ENCODE data around the gene IMPA2. TPM values are rescaled to one million over a fixed set of nuclear protein-coding genes. Genes with fewer than 3 reads are reported as not detected.

IMPA2 gene
- total RNA-seq, 4 donors from 2014 or later = 50.1 to 290 (median 84.6) TPM

DNA sequence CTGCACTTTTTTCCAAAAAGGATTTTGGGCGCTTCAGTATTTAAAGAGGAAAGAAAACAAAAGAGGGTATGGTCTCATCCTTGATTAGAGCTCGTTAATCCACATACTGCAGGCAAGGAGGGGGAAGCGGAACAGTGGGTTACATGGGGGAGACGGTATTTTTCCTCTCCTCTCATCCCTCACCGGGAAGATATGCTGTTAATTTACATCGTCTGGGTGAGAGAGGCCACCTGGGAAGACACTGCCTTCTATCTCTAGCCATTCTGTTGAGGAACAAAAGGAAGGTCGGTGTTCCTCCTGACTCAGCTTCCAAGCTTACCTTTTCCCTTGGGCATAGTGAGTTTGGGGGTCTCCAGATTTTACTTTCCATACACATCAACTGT is 52.3 kb downstream of the IMPA2 start:
- intact Hi-C loops (cut with DNase I; ENCODE audit: low total_unique reads) (no loop called here), in situ Hi-C loops (cut with MboI; ENCODE audit: low pct_ligation_motif_present in 1 of 4, low pct_unique_long_range_greater_than_20kb in 1 of 4, low sequenced_read_pairs in 3 of 4) (loop anchor here (10.0 to 25.0 kb wide), 4 partner anchors 89 to 299 kb away; no protein-coding TSS in a partner anchor)
- Histone ChIP-seq H3K27me3 (no peaks in the 10 kb centered on the region), H3K9me3 (no peaks in the 10 kb centered on the region), H3K4me1 (peaks cover 0 to 19% (median 7%) of the 10 kb centered on the region in 4 donors), H3K4me3 (no peak overlapping the region), H3K36me3 (peaks cover 0 to 2% (median 0%) of the 10 kb centered on the region in 4 donors), H3K27ac (no peak overlapping the region)
- 86 to 90% methylated on average over 5 to 7 of the region's 7 CpGs for WGBS, 2 donors (ENCODE audit: low coverage in 1 of 2)
- DNase-seq = no peak
- TF ChIP-seq POLR2AphosphoS5 (IDR thresholded peaks at IDR 0.05) (no peak), EP300 (IDR thresholded peaks at IDR 0.05; ENCODE audit: low read depth) (no peak), POLR2A (IDR thresholded peaks at IDR 0.05) (no peak)
- TF ChIP-seq, protein P1, sequence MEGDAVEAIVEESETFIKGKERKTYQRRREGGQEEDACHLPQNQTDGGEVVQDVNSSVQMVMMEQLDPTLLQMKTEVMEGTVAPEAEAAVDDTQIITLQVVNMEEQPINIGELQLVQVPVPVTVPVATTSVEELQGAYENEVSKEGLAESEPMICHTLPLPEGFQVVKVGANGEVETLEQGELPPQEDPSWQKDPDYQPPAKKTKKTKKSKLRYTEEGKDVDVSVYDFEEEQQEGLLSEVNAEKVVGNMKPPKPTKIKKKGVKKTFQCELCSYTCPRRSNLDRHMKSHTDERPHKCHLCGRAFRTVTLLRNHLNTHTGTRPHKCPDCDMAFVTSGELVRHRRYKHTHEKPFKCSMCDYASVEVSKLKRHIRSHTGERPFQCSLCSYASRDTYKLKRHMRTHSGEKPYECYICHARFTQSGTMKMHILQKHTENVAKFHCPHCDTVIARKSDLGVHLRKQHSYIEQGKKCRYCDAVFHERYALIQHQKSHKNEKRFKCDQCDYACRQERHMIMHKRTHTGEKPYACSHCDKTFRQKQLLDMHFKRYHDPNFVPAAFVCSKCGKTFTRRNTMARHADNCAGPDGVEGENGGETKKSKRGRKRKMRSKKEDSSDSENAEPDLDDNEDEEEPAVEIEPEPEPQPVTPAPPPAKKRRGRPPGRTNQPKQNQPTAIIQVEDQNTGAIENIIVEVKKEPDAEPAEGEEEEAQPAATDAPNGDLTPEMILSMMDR (IDR thresholded peaks at IDR 0.05) = no peak

DNA sequence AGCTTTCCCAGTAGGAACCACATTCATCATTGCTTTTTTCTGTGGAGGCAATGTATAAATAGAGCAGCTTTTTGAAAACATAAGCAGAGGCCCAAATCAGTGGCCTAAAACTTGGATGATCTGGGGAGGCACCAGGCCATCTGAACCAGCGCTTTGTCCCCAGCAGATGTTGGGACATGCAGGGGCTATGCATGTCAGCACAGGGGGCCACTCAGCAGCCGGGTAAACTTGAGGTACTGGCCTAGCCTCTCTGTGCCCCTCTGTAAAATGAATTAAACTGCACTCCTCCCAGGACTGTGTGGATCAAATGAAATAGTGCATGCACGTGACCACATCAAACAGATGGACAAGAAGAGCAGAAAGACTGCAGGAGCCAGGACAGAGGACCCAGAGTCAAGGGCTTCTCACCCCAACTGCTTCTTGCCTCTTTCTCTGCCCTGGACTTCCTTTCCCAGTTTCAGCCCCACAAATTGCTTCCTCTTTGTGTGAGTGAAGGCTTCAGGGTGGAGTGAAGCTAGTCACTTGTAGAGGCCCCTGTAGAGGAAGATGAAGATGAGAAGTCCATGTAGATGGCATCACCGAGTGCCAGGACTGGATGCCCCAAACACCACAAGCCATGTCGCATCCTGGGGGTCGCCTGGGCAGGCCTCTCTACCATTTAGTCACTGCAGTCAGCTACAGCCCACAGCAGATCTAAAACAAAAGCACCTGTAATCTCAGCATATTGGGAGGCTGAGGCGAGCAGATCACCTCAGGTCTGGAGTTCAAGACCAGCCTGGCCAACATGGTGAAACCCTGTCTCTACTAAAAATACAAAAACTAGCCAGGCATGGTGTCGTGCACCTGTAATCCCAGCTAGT is 53.2 kb downstream of the IMPA2 start:
- H3K27ac ChIP-seq = no peak overlapping the region
- H3K4me1 ChIP-seq = peaks cover 0 to 21% (median 11%) of the 10 kb centered on the region in 4 donors
- H3K27me3 ChIP-seq = no peaks in the 10 kb centered on the region
- no peak for DNase-seq
- no peak overlapping the region for H3K4me3 ChIP-seq
- WGBS, 2 donors (ENCODE audit: low coverage in 1 of 2) = 83 to 90% methylated on average over 2 to 8 of the region's 8 CpGs
- no peaks in the 10 kb centered on the region for H3K36me3 ChIP-seq
- no peaks in the 10 kb centered on the region for H3K9me3 ChIP-seq
- intact Hi-C loops (cut with DNase I; ENCODE audit: low total_unique reads) (loop anchor here (5.0 kb wide), 1 partner anchor 97 kb away; no protein-coding TSS in a partner anchor), in situ Hi-C loops (cut with MboI; ENCODE audit: low pct_ligation_motif_present in 1 of 4, low pct_unique_long_range_greater_than_20kb in 1 of 4, low sequenced_read_pairs in 3 of 4) (loop anchor here (10.0 to 25.0 kb wide), 4 partner anchors 90 to 300 kb away; no protein-coding TSS in a partner anchor)
- TF ChIP-seq POLR2AphosphoS5 (IDR thresholded peaks at IDR 0.05) (no peak), POLR2A (IDR thresholded peaks at IDR 0.05) (no peak), EP300 (IDR thresholded peaks at IDR 0.05; ENCODE audit: low read depth) (no peak)
- TF ChIP-seq, protein P1 (IDR thresholded peaks at IDR 0.05) = no peak

DNA sequence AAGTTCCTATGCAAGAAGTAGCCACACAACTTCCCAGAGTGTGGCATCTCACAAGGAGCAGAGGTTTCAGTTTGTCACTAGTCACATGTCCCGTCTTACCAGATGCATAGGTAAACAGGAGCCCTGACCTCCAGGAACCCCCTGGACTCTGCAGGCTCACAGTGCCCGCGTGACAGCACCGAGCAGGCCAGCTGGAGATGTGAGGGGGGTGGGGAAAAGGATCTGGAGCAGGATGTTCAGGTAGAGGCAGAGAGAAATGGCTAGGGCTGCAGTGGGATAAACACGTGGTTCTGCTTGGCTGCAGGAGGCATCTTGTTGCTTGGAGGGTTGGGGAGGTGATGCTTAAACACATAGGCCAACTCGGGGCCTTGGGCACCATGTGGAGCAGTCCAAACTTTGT is 54.2 kb downstream of the IMPA2 start:
- no peaks in the 10 kb centered on the region for H3K36me3 ChIP-seq
- peaks cover 0 to 21% (median 11%) of the 10 kb centered on the region in 4 donors for H3K4me1 ChIP-seq
- no peaks in the 10 kb centered on the region for H3K27me3 ChIP-seq
- DNase-seq = no peak
- no peak overlapping the region for H3K27ac ChIP-seq
- no peak overlapping the region for H3K4me3 ChIP-seq
- WGBS, 2 donors (ENCODE audit: low coverage in 1 of 2) = 17 to 87% methylated on average over 1 to 6 of the region's 6 CpGs
- TF ChIP-seq EP300 (IDR thresholded peaks at IDR 0.05; ENCODE audit: low read depth) = no peak
- TF ChIP-seq POLR2A (IDR thresholded peaks at IDR 0.05) = no peak
- TF ChIP-seq, protein P1 (IDR thresholded peaks at IDR 0.05) = no peak
- TF ChIP-seq POLR2AphosphoS5 (IDR thresholded peaks at IDR 0.05) = no peak
- intact Hi-C loops (cut with DNase I; ENCODE audit: low total_unique reads) = loop anchor here (5.0 kb wide), 1 partner anchor 98 kb away; no protein-coding TSS in a partner anchor
- in situ Hi-C loops (cut with MboI; ENCODE audit: low pct_ligation_motif_present in 1 of 4, low pct_unique_long_range_greater_than_20kb in 1 of 4, low sequenced_read_pairs in 3 of 4) = loop anchor here (10.0 to 25.0 kb wide), 4 partner anchors 91 to 301 kb away; no protein-coding TSS in a partner anchor
- H3K9me3 ChIP-seq = no peaks in the 10 kb centered on the region

DNA sequence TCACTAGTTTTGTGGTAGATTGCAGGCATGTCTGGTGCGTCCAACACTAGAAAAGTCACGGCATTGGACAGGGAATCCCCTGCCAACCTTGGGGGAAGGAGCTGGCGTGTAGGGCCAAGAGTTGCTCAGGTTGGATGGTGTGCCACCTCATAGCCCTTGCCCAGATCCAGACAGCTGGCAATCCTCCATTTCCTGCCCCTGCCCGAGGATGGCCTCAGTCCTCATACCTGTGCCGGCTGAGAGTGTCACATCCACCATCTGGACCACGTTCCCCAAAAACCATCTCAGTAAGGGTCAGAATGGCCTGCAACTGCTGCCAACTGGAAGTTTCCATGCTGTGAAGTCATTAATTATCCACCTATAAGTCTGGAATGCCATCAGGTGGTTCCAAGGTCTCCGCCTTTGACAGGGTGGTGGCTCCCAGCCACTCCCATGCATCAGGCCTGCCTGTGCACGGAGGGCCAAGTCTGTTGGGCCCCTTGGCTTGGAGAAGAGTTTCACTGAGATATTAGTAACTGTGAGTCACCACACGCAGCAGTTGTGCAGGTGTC is 55.0 kb downstream of the IMPA2 start:
- Histone ChIP-seq H3K4me1 (peaks cover 0 to 21% (median 11%) of the 10 kb centered on the region in 4 donors), H3K27ac (no peak overlapping the region), H3K9me3 (no peaks in the 10 kb centered on the region), H3K36me3 (no peaks in the 10 kb centered on the region), H3K27me3 (no peaks in the 10 kb centered on the region), H3K4me3 (no peak overlapping the region)
- no peak for DNase-seq
- WGBS, 2 donors (ENCODE audit: low coverage in 1 of 2) = 79% methylated on average over 8 of the region's 9 CpGs; no CpG with 5 or more reads in 1 of the 2 donors
- in situ Hi-C loops (cut with MboI; ENCODE audit: low pct_ligation_motif_present in 1 of 4, low pct_unique_long_range_greater_than_20kb in 1 of 4, low sequenced_read_pairs in 3 of 4) (loop anchor here (10.0 to 25.0 kb wide), 4 partner anchors 91 to 301 kb away; no protein-coding TSS in a partner anchor), intact Hi-C loops (cut with DNase I; ENCODE audit: low total_unique reads) (loop anchor here (5.0 kb wide), 1 partner anchor 99 kb away; no protein-coding TSS in a partner anchor)
- TF ChIP-seq POLR2AphosphoS5 (IDR thresholded peaks at IDR 0.05) (no peak), POLR2A (IDR thresholded peaks at IDR 0.05) (no peak), EP300 (IDR thresholded peaks at IDR 0.05; ENCODE audit: low read depth) (no peak)
- TF ChIP-seq, protein P1 (IDR thresholded peaks at IDR 0.05) = no peak
